Endothelial cell (in vitro differentiated cells): ENCODE results near the gene BCAN. TPM values are rescaled to one million over a fixed set of nuclear protein-coding genes. Genes with fewer than 3 reads are reported as not detected.

Source experiments
- DNase-seq: peaks from one replicate; pipeline ENCODE4 v3.0.0; 2021; ENCODE audit warnings: low spot score
- H3K27ac Mint-ChIP-seq: one replicate; pipeline ENCODE4 v1.8.0; 2021; ENCODE audit warnings: mixed read lengths, inconsistent platforms; ENCODE audit not compliant: unreplicated experiment
- H3K27me3 Mint-ChIP-seq: one replicate; pipeline ENCODE4 v1.8.0; 2021; ENCODE audit warnings: mild to moderate bottlenecking, moderate library complexity, mixed read lengths, inconsistent platforms; ENCODE audit not compliant: unreplicated experiment
- H3K36me3 Mint-ChIP-seq: one replicate; pipeline ENCODE4 v1.8.0; 2021; ENCODE audit warnings: mild to moderate bottlenecking, low read depth, mixed read lengths, inconsistent platforms; ENCODE audit not compliant: unreplicated experiment
- H3K4me1 Mint-ChIP-seq: one replicate; pipeline ENCODE4 v1.8.0; 2021; ENCODE audit warnings: mild to moderate bottlenecking, mixed read lengths, inconsistent platforms; ENCODE audit not compliant: unreplicated experiment
- H3K4me3 Mint-ChIP-seq: one replicate; pipeline ENCODE4 v1.8.0; 2021; ENCODE audit warnings: mild to moderate bottlenecking, mixed read lengths, inconsistent platforms; ENCODE audit not compliant: unreplicated experiment
- H3K9me3 Mint-ChIP-seq: one replicate; pipeline ENCODE4 v1.8.0; 2021; ENCODE audit warnings: mixed read lengths, inconsistent platforms; ENCODE audit not compliant: unreplicated experiment
- total RNA-seq: library from RNA; stranded (reverse); fragmentation: NEBNext Ultra II Directional; extraction: Animal tissue kit (Norgen Biotek cat#: 25700); gene quantifications from one replicate; pipeline ENCODE4 v1.2.1, GENCODE V29; 2021; ENCODE audit not compliant: unreplicated experiment
- TF ChIP-seq, protein P1 (sequence below): fragments of 200-600 bp; sonication (generic); IDR thresholded peaks from one replicate; pipeline ENCODE4 v1.5.0; 2021; ENCODE audit warnings: antibody characterized with exemption; ENCODE audit not compliant: unreplicated experiment

The BCAN gene
- total RNA-seq, 1 donor from 2014 or later = 0.46 TPM

DNA sequence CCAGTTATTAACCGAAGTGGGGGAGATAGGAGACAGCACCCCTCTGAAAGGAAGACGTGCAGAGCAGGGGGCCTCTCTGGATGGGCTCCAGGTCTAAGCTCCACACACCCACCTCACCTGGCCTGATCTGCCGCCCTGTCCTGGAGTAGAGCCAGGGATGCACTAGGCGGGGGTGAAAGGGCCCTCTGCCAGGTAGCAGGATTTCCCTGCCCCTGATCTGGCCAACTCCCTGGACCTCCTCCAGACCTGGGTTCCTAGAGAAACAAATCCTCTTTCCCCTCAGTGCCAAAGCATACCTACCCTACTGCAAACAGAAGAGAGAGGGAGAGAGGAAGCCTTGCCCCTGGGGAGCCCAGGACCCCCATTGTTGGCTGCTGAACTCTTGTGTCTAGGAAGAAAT lies 61.4 kb downstream of the BCAN start:
- H3K4me1 Mint-ChIP-seq = peaks cover 13% of the 10 kb centered on the region
- TF ChIP-seq, protein P1, sequence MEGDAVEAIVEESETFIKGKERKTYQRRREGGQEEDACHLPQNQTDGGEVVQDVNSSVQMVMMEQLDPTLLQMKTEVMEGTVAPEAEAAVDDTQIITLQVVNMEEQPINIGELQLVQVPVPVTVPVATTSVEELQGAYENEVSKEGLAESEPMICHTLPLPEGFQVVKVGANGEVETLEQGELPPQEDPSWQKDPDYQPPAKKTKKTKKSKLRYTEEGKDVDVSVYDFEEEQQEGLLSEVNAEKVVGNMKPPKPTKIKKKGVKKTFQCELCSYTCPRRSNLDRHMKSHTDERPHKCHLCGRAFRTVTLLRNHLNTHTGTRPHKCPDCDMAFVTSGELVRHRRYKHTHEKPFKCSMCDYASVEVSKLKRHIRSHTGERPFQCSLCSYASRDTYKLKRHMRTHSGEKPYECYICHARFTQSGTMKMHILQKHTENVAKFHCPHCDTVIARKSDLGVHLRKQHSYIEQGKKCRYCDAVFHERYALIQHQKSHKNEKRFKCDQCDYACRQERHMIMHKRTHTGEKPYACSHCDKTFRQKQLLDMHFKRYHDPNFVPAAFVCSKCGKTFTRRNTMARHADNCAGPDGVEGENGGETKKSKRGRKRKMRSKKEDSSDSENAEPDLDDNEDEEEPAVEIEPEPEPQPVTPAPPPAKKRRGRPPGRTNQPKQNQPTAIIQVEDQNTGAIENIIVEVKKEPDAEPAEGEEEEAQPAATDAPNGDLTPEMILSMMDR = no peak
- H3K4me3 Mint-ChIP-seq = no peak overlapping the region
- H3K27me3 Mint-ChIP-seq = peaks cover 19% of the 10 kb centered on the region
- no peak for DNase-seq
- H3K27ac Mint-ChIP-seq = no peak overlapping the region
- H3K9me3 Mint-ChIP-seq = no peaks in the 10 kb centered on the region
- peaks cover 8% of the 10 kb centered on the region for H3K36me3 Mint-ChIP-seq

DNA sequence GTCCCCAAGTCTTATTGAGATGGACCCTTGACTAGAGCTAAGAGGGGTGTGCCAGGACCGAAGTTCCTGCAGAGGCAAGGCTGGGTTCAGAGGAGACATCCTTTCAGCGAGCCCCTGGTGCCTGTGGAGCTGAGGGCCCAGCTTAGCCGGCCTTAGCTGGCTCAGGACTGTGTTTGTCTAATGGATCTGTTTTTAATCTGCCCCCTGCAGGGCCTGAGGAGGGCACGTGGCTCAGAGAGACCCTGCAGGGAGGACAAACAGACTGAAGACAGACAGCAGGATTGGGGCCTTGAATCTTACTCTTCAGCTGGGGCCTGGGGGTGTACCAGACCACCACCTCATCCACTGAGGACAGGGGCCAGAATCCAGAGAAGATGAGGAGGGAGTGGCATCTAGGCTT lies 61.8 kb downstream of the BCAN start:
- no peak overlapping the region for H3K27ac Mint-ChIP-seq
- peaks cover 9% of the 10 kb centered on the region for H3K36me3 Mint-ChIP-seq
- H3K4me1 Mint-ChIP-seq = peaks cover 17% of the 10 kb centered on the region
- TF ChIP-seq, protein P1 = no peak
- no peak overlapping the region for H3K4me3 Mint-ChIP-seq
- peaks cover 19% of the 10 kb centered on the region for H3K27me3 Mint-ChIP-seq
- H3K9me3 Mint-ChIP-seq = no peaks in the 10 kb centered on the region
- DNase-seq = no peak

DNA sequence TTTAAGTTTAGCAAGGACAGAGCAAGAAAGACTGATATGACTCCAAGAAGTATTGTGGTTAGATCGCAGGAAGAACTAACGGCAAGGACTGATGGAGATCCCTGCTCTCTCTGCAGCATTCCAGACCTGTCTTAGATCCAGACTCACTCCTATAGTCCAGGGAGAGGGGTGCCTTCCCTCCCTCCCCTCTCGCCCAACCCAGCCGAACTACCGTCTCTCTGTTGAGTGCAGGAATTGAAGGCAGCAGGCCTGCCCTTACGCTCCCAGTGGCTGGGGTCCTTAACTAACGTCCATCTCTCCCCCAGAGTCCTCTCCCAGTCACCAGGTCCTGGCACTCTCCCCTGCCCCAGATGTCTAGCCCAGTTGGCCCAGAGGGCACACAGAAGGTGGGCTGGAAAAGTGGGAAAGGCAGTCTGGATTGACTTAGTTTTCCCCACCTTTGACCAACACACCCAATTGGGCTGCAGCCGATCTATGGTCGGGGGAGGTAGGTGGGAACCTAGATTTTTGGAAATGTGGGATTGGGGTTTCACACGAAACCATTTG lies 62.3 kb downstream of the BCAN start:
- Mint-ChIP-seq H3K27ac (no peak overlapping the region), H3K36me3 (peaks cover 5% of the 10 kb centered on the region), H3K27me3 (peaks cover 17% of the 10 kb centered on the region), H3K9me3 (no peaks in the 10 kb centered on the region), H3K4me3 (no peak overlapping the region), H3K4me1 (peaks cover 17% of the 10 kb centered on the region)
- no peak for DNase-seq
- TF ChIP-seq, protein P1 = no peak

DNA sequence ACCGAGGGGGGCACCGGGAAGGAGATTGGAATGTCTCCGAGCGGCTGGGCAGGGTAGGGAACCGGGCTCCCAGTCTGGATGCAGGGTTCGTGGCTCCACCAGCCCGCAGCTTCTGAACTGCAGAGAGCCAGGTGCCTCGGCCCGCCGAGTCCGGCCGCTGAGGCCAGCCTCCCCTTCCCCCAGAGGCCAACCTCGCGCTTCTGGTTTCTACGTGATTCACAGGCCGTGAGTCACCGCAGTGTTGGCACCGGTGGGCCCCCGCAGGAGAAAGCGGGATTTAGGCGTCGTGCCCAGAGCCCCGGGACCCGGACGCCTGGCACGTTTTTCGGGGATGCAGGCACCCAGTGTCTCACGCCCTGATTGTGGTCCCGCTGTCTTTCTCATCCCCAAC lies 63.0 kb downstream of the BCAN start:
- DNase-seq = no peak
- TF ChIP-seq, protein P1 = no peak
- H3K36me3 Mint-ChIP-seq = peaks cover 4% of the 10 kb centered on the region
- peaks cover 17% of the 10 kb centered on the region for H3K27me3 Mint-ChIP-seq
- H3K4me3 Mint-ChIP-seq = no peak overlapping the region
- no peak overlapping the region for H3K27ac Mint-ChIP-seq
- no peaks in the 10 kb centered on the region for H3K9me3 Mint-ChIP-seq
- H3K4me1 Mint-ChIP-seq = peaks cover 17% of the 10 kb centered on the region

DNA sequence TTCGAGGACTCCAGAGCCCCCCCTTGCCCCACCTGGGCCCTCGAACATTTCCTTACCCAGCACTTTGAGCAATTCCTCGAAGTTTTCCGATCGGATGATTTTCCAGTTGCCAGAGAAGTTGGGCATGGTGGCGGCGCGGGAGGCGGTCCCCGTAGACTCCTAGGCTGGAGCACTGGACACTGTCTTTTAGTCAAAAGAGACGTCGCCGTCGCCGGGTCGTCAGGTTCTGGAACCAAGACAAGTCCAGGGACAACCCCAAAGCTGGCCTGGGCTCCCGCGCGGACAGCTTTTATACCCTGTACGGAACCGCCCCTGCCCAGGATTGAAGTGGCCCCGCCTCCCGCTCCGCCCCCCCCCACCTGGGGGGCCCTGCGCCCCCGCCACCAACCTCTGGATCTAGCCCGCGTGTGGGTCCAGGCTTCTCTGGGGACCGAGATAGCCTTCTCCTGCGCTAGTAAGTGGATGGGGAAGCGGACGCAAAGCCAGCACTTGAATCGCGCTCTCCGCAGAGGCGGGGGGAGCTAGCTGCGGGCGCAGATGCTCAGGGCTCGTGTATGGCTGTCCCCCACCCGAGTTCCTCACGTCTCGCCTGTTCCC lies 63.5 kb downstream of the BCAN start, which contains the start of gene CRABP2:
Gene CRABP2, minus strand, starts transcription at position 263 of the 597 bp plus-strand sequence. Its CDS starts 137 bp downstream, at position 126.
- peaks cover 4% of the 10 kb centered on the region for H3K36me3 Mint-ChIP-seq
- TF ChIP-seq, protein P1 = no peak
- peak within 1 kb of the TSS; percentile 78 for H3K4me3 Mint-ChIP-seq
- H3K27me3 Mint-ChIP-seq = peaks cover 17% of the 10 kb centered on the region
- peaks cover 17% of the 10 kb centered on the region for H3K4me1 Mint-ChIP-seq
- DNase-seq = peak; percentile 29
- H3K9me3 Mint-ChIP-seq = no peaks in the 10 kb centered on the region
- no peak within 1 kb of the TSS for H3K27ac Mint-ChIP-seq
